Stomach (tissue), 4 donors: Measurements from ENCODE around the gene PSME3IP1.

Experiments
- EP300 ChIP-seq: sonication (generic); formaldehyde crosslinking; IDR thresholded peaks from one replicate; pipeline ENCODE4 v1.6.1; 2017; ENCODE audit warnings: antibody characterized with exemption
- POLR2AphosphoS5 ChIP-seq, 3 donors: sonication (generic); formaldehyde crosslinking; IDR thresholded peaks; one replicate each; pipeline ENCODE4 v1.6.1; 2016; ENCODE audit warnings: antibody characterized with exemption in 3 of 3

DNA sequence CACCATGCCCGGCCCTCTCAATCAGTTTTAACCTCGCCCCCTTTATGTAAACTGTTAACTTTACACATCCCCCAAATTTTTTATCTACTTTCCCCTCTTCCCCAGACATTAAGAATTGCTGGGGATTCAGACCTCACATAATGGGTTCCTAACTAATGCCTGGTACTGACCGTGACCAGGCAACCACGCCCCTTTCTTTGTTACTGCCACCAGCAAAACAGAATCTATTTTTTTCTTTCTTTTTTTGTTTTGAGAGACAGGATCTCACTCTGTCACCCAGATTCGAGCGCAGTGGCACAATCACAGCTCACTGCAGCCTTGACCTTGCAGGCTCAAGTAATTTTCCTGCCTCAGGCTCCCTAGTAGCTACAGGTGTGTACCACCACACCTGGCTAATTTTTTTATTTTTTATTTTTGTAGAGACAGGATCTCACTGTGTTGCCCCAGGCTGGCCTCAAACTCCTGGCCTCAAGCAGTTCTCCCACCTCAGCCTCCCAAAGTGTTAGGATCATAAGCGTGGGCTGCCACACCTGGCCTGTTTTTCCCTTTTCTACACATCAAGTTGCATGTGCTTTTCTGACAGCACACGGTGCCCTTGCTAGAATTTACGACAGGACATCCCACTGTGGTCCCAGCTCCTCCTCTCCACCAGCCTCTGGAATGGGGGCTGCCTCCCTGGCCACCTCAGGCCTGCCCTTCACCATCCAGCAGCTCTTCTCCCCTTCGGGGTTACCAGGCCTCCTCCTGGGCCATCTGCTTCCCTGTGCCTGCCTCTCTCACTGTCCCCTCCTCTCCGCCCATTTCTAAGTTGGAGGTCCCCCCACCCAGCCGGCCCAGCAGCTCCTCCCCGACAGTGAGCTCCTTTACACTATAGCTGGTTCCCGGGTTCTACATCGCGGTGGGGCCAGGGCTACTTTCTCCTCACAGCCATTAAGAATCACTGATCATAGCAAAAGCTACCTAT, 82.7 kb downstream of the PSME3IP1 start:
- TF ChIP-seq EP300 (no peak), POLR2AphosphoS5 (IDR thresholded peaks at IDR 0.05) (no peak)
